NCI-H1105 (cell line): Measurements from ENCODE around the gene MPG.

Experiments used
- DNase-seq: peaks from one replicate; lab custom pipeline; 2025; lab: John Stamatoyannopoulos, UW

MPG gene

DNA sequence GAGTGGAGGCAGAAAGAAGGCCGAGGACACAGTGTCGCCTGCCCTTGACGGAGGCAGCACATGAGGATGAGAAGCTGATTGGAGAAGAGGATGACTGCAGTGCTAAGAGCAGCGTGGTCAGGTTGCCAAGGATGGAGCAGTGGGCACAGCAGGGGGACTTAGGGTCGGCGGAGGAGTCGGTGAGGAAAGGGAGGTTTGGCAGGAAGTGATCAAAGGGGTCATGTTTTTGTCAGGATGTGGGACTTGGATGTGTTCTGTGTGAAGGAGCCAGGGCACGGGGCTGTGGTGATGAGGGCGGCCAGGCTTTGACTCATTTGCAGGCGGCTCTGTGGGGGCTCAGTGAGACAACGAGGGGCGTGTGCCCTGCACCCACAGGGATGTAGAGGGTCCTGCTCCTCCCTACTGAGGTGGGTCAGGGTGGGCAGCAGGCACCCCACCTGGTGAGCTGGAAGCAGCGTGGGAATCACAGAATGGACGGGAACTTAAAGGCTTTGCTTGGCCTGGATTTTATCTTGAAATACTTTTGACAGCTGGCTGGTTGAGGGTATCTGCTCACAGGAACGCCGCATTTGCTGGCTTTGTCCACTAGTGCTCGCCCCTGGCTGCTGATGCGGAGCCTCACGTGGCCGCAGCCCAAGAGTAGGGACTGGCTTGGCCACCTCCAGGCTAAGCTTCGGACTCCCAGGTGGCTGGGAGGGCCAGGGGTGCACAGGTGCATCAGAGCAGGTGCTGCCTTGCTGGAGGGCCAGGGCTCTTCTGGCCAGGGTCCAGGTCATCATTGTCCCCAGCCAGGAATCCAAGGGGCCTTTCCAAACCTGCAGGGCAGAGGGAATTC is 6.0 kb downstream of the MPG start:
- peak; percentile 64 for DNase-seq

DNA sequence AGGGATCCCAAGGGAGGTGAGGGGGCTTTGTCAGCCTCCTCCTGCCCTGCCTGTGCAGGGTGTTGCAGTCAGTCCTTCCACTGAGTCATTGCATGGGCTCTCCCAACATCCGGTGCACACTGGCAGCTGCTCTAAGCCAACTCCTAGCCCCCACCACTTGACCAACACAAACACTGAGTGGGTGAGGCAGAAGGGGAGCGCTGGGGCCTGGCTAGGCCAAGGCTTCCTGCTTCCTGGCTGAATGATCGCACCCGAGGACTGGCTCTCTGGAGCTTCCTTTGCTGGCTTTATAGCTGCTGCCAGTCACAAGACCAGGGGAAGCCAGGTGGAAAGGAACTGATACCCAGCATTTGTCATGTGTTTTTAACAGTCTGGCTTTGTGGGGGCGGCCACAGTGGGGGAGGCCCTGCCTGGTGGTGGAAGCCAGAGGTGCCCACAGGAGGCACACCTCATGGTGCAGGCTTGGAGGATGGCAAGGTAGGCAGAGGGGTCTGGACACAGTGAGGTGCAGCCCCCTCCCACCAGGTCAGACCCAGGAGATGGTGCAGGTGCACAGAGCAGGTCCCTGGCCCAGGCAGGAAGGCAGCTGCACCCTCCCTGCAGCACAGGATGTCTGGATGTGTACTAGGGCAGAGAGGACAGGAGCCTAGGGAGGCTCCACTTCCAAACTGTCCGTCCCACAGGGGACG is 6.8 kb downstream of the MPG start:
- no peak for DNase-seq

DNA sequence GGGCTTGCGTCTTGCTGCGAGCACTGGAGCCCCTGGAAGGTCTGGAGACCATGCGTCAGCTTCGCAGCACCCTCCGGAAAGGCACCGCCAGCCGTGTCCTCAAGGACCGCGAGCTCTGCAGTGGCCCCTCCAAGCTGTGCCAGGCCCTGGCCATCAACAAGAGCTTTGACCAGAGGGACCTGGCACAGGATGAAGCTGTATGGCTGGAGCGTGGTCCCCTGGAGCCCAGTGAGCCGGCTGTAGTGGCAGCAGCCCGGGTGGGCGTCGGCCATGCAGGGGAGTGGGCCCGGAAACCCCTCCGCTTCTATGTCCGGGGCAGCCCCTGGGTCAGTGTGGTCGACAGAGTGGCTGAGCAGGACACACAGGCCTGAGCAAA is 7.4 kb downstream of the MPG start:
- DNase-seq: no peak

DNA sequence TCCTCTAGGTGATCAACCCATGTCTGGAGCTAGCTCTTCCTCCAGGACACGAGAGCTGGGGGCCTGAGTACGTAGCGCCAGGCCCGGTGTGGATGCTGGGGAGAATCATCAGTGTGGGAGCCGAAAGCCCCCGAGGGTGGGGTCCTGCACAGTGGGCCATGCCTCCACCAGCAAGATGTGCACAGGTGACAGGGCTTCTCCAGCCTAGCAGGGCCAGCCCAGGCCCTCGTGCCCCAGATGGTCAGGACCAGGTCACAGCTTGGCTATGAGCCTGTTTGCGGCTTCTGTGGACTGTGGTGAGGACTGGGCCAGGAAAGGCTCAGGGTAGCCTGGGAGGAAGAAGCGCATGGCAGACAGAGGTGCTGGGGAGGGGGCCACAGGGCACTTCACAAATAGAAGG is 7.8 kb downstream of the MPG start:
- no peak for DNase-seq

- no peak for DNase-seq
Observed at GRCh38 chr16:86483-86952, 8.5 kb downstream of the MPG start.

GRCh38 chr16:88613-89012 is 10.6 kb downstream of the MPG start:
- no peak for DNase-seq

DNA sequence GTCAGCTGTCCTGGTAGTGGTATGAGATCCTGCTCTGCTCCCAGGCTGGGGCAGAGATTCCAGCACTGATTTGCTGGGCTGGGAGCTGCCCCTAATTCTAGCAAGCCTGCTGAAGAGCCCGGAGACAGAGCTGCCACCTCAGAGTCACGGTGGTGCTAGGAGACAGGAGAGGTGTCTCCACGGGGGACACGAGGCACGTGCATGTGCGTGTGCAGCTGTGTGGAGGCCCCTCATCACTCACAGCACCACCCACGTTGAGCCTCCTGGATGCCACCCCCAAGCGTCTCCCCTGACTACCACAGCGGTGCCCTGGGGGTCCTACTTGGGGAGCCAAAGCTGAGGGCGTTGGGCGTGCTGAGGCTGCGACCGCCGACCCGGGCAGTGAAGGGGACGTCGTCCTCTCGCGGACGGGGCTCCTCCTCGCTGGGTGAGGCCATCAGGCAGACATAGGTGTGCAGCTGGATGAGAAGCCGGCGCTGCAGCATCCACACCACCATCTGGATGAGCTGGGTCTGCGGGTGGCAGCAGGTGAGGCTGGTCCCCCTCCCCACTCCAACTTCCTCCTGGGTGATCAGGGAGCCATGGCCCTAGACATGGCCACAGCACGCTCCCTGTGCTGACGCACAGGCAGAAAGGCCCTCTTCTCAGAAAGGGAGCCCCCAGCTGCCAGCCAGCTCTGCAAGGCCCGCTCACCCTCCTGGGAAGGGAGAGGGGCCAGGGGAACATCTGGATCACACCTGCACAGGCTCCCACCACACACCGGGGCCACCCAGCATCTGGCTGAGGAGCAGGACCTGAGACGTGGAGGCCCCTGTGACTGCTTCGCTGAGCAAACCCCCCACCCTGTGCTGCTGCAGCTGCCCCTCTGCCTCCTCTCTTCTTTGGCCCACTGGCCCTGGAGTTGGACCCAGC is 11.6 kb downstream of the MPG start:
- DNase-seq: no peak

- peak; percentile 46 for DNase-seq
Observed at GRCh38 chr16:91484-91883, 13.5 kb downstream of the MPG start.

DNA sequence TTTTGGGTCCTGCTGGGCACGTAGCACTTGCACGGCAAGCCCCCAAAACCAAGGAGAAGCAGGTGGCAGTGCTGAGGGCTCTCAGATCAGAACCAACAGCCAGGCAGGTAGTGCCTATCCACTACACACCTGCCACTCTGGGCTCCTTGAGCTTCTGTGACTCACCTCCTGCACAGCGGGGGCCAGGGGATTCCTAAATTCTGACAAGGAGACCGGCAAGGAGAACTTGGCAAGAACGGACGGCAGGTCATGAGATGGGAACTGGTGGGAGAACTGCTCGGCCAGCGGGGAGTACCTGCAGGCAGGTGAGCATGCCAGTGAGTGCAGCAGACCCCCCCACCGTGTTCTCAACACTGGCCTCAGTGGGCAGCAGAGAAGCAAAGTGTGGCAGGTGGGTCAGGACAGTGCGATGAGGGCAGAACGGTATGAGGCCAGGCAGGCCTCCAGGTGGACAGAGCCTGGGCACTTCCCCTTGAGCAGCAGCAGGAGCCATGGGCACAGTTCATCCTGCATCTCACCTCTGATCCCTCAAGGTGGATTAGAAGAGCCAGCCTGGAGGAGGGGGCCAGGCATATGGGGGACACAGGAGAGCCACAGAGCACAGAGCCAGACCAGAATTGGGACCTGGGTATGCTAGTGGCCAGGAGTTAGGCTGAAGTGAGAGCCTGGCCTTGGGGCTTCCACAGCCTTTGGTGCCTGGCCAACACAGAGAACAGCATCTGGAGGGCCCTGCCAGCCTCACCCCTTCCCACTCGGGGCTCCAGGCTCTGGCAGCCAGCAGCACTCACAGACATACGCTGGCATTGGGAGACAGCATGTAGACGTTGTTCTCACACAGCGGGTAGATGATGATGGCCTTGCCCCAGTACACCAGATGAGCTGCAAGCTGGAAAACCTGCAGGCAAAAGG is 14.7 kb downstream of the MPG start:
- no peak for DNase-seq

- DNase-seq: no peak
Observed at GRCh38 chr16:94918-95265, 16.9 kb downstream of the MPG start.

GRCh38 chr16:96935-97381 is 18.9 kb downstream of the MPG start:
- peak; percentile 28 for DNase-seq

- DNase-seq: no peak
Observed at GRCh38 chr16:97822-98221, 19.8 kb downstream of the MPG start.

- DNase-seq: no peak
Observed at GRCh38 chr16:100989-101388, 23.0 kb downstream of the MPG start.

- no peak for DNase-seq
Observed at GRCh38 chr16:101586-101985, 23.6 kb downstream of the MPG start.

DNA sequence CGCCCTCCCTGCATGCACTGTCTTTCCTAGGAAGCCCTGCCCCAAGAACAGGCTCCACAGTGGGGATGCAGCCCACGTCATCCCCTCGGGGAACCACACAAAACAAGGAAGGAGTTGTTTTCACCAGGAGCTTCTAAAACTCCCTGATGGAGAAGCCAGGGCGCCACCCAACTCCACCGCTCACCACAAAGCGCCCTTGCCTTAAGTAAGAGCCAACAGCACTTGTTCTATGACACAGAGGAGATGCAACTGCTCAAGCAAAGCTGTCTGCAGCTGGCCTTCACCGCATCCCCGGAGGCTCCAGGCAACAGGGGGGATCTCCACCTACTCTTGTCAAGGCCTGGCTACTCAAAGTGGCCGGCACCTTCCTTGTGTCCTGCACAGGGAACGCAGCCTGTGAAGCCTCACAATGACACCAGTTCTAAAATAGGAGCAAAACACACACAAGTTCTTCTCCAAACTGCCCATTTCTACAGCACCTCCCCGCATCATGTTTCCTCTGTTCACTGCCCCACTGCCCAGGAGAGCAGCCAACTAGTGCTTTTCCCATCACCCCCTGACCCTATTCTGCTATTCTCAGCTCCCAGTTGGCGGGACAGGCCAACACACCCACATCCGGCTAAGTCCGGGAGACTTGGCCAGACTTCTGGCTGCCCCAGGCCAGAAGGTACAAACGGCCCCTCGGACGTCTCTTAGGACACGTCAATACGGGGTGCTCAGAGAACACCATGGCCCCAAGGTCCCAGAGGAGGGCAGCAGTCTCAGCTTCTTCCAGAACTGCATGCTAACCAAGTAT is 24.2 kb downstream of the MPG start:
- no peak for DNase-seq

DNA sequence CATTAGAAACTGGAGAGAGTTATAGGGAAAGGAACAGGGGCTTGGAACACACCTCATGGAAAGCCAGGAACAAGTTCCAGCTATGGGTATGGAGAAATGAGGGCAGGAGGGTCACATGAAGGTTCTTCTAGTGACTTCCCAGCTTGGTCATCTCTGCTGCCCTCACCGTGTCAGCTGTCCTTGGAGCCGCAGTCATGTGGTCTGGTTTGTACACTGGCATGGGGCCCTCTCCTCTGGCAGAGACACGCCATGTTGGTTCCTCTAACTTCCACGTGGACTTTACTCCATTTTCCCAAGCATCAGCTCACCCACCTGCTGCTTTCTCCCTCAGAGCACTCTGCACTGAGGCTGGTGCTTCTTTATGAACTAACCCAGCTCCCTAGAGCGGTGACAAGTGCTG is 26.3 kb downstream of the MPG start:
- DNase-seq: no peak

- no peak for DNase-seq
Observed at GRCh38 chr16:104928-105327, 26.9 kb downstream of the MPG start.

- no peak for DNase-seq
Observed at GRCh38 chr16:105521-105920, 27.5 kb downstream of the MPG start.

DNA sequence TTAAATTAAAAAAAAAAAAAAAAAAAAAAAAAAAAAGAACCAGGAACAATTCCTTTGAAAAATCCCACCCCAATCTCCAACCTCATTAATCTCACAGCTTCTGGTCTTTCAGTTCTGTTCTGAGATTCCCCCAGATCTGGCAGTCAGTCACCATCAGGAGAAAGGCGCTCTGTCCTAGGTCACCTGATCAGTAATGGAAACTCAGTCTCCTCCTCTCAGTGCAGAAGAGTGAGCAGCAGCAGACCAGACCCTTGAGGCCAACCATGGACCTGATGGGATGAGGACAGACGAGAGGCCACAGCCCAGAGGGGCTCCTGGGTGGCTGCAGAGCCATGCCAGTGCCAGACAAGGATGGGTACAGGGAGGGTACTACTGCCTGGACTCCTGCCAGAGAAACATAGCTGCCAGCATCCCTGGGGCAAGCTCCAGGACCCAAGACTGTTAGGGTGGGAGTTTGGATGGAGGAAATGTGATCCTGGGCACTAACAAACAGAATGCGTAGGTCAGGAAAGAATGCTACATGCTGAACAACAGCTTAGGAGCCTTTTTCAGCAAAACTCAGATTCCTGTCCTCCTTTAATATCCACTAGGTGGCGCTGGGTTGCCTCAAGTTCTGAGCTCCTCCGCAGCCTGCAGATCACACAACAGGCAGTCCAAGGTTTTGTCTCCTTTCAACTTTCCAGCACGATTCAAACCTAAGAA is 28.7 kb downstream of the MPG start:
- peak; percentile 24 for DNase-seq
